BJ (cell line): ENCODE data around the gene TXNRD1. TPM values are rescaled to one million over a fixed set of nuclear protein-coding genes. Genes with fewer than 3 reads are reported as not detected.

Experiments used
- CTCF ChIA-PET: fragments of 350-600 bp; formaldehyde crosslinking; extraction: SDS; loops from one replicate; lab custom pipeline; 2021; ENCODE audit warnings: antibody characterized with exemption, inconsistent platforms; lab: Yijun Ruan, JAX
- POLR2A ChIA-PET: fragments of 300-600 bp; sonication (Branson Sonifier 250); formaldehyde crosslinking; extraction: SDS; loops from one replicate; lab custom pipeline; 2021; ENCODE audit warnings: antibody characterized with exemption; lab: Charles Lee
- DNase-seq: peaks from one replicate; pipeline ENCODE4 v3.0.0-alpha.2; 2011; ENCODE audit warnings: low read depth
- H3K27me3 ChIP-seq: 2 replicates; pipeline ENCODE4 v1.6.0; 2011; ENCODE audit warnings: low read length; ENCODE audit not compliant: control insufficient read depth, insufficient read depth
- H3K36me3 ChIP-seq: 2 replicates; pipeline ENCODE4 v1.5.1; 2011; ENCODE audit warnings: low read length; ENCODE audit not compliant: control insufficient read depth, insufficient read depth
- H3K4me3 ChIP-seq: 2 replicates; pipeline ENCODE4 v1.5.1; 2011; ENCODE audit warnings: low read depth, mild to moderate bottlenecking, control low read depth, low read length
- CTCF ChIP-seq: IDR thresholded peaks from 2 replicates; pipeline ENCODE4 v1.5.1; 2011; ENCODE audit warnings: low read depth, mild to moderate bottlenecking, control low read depth, inconsistent platforms, low read length, moderate library complexity; ENCODE audit not compliant: insufficient read depth
- polyA plus RNA-seq: library from polyadenylated mRNA; depleted of rRNA; stranded (reverse); fragments of >200 nt; gene quantifications from 2 replicates; pipeline ENCODE4 v1.2.3, GENCODE V29; 2011

TXNRD1 gene
- polyA plus RNA-seq, 1 experiment = 1,028 TPM

GRCh38 chr12:104333692-104334255 is 118.2 kb downstream of the TXNRD1 start:
- ChIA-PET CTCF (interaction anchor here (1.4 kb wide), 1 partner anchor 16 kb away, joined by 3 read pairs; no protein-coding TSS in a partner anchor), POLR2A (no interaction called here)
- TF ChIP-seq CTCF = no peak

GRCh38 chr12:104334581-104334980 is 119.0 kb downstream of the TXNRD1 start:
- peaks cover 14% of the 10 kb centered on the region for H3K36me3 ChIP-seq
- H3K27me3 ChIP-seq = no peaks in the 10 kb centered on the region
- ChIA-PET POLR2A (no interaction called here), CTCF (no interaction called here)
- no peak for TF ChIP-seq CTCF
- H3K4me3 ChIP-seq = no peak overlapping the region
- no peak for DNase-seq

More at GRCh38 chr12:104333692-104334255, 118.2 kb downstream of the TXNRD1 start:
- H3K36me3 ChIP-seq = peaks cover 13% of the 10 kb centered on the region
- DNase-seq = no peak
- no peak overlapping the region for H3K4me3 ChIP-seq
- H3K27me3 ChIP-seq = no peaks in the 10 kb centered on the region

GRCh38 chr12:104336115-104336514 is 120.5 kb downstream of the TXNRD1 start:
- H3K27me3 ChIP-seq = no peaks in the 10 kb centered on the region
- ChIA-PET POLR2A (no interaction called here), CTCF (interaction anchor here (0.7 kb wide), 1 partner anchor 10 kb away, joined by 3 read pairs; no protein-coding TSS in a partner anchor)
- peaks cover 20% of the 10 kb centered on the region for H3K36me3 ChIP-seq
- no peak for TF ChIP-seq CTCF
- no peak for DNase-seq
- no peak overlapping the region for H3K4me3 ChIP-seq

GRCh38 chr12:104337030-104337558 is 121.5 kb downstream of the TXNRD1 start:
- Histone ChIP-seq H3K27me3 (no peaks in the 10 kb centered on the region), H3K36me3 (peaks cover 26% of the 10 kb centered on the region), H3K4me3 (no peak overlapping the region)
- ChIA-PET CTCF (no interaction called here), POLR2A (no interaction called here)
- no peak for DNase-seq
- no peak for TF ChIP-seq CTCF

GRCh38 chr12:104339663-104340062 is 124.1 kb downstream of the TXNRD1 start:
- no peak for TF ChIP-seq CTCF
- ChIA-PET CTCF (interaction anchor here (0.9 to 1.4 kb wide), 5 partner anchors 12 to 456 kb away, joined by 3 to 6 read pairs (median 3); no protein-coding TSS in a partner anchor), POLR2A (interaction anchor here (0.5 to 0.7 kb wide), 2 partner anchors 19 to 330 kb away, joined by 3 to 4 read pairs; no protein-coding TSS in a partner anchor)
- Histone ChIP-seq H3K36me3 (peaks cover 33% of the 10 kb centered on the region), H3K27me3 (no peaks in the 10 kb centered on the region), H3K4me3 (no peak overlapping the region)
- DNase-seq = no peak
